Ascending aorta (tissue), 2 donors: ENCODE results near the gene PDCD1LG2. TPM values are rescaled to one million over a fixed set of nuclear protein-coding genes. Genes with fewer than 3 reads are reported as not detected.
"Not testable (repeated sequence)": the region's sequence is repeated elsewhere in the genome, so short reads cannot be mapped to it uniquely, and the experiment has no call there.

Source experiments
- DNase-seq, 2 donors: peaks; one replicate each; pipeline ENCODE4 v3.0.0-alpha.2; 2019; ENCODE audit warnings: low spot score in 2 of 2
- H3K27ac ChIP-seq, 2 donors: fragments of 200-600 bp; sonication (generic); one replicate each; pipeline ENCODE4 v1.5.1; 2016 to 2017; ENCODE audit warnings: mild to moderate bottlenecking in 1 of 2
- H3K27me3 ChIP-seq: fragments of 200-600 bp; sonication (generic); one replicate; pipeline ENCODE4 v1.5.1; 2017
- H3K36me3 ChIP-seq, 2 donors: fragments of 200-600 bp; sonication (generic); one replicate each; pipeline ENCODE4 v1.5.1; 2016
- H3K4me1 ChIP-seq, 2 donors: fragments of 200-600 bp; sonication (generic); one replicate each; pipeline ENCODE4 v1.5.1; 2016 to 2017; ENCODE audit warnings: mild to moderate bottlenecking in 1 of 2
- H3K4me3 ChIP-seq, 2 donors: fragments of 200-600 bp; sonication (generic); one replicate each; pipeline ENCODE4 v1.5.1; 2016 to 2017; ENCODE audit warnings: mild to moderate bottlenecking in 1 of 2
- H3K9me3 ChIP-seq, 2 donors: fragments of 200-600 bp; sonication (generic); one replicate each; pipeline ENCODE4 v1.5.1; 2016
- intact Hi-C: fragments of 100-400 bp; cut with DNase I; formaldehyde crosslinking; loops from one replicate; pipeline ENCODE4 v1.15.1; 2023
- total RNA-seq: library from RNA; depleted of rRNA; stranded (reverse); fragments of >200 nt; gene quantifications from one replicate; pipeline ENCODE4 v1.1.0, GENCODE V29; 2016
- TF ChIP-seq, protein P1 (sequence below), 3 experiments: fragments of 200-600 bp in 2 of 3; fragments of 450-650 bp in 1 of 3; sonication (generic) in 2 of 3; IDR thresholded peaks; one replicate each; pipeline ENCODE4 v1.5.1; 2016 to 2019; ENCODE audit warnings: antibody characterized with exemption in 3 of 3, mild to moderate bottlenecking in 1 of 3, moderate library complexity in 1 of 3

Gene PDCD1LG2
- total RNA-seq, 1 donor from 2014 or later = 1.1 TPM

DNA sequence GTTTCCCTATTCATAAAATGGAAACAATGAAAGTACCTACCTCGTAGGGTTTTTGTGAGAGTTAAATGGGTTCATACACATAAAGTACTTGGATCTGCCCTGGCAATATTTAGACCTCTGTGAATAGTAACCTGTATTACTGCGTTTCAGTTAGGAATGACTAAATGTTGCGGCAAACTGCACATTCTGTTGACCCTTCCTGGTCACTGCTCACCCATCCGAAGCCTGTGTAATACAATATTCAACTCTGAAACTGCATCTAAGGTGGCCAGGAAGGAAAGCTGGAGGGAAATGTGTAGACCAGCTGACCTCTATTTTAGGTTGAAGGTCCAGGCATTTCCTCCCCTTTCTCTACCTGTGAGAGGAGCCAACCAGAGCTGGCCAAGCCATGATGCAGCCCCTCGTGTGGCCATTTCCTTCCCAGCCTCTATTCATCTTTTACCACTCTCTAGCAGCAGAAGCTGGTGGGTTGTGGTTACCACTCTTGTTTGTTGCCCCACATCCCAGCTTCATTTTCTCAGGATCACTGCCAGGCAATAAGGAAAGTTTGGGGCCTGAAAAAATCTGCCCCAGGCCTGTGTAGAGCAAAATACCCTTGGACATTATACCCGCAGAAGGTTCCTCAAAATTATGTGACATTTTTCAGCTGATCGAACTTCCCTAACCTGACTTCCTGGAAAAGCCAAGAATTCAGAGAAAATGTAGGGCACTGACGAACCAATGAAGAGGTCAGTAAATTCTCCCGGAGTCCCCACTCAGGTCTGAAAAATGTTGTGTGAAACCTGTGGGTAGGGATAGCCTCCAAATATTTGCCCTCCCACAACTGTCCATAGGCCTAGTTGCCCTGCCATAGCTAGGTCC, 20.5 kb upstream of the PDCD1LG2 start:
- Histone ChIP-seq H3K36me3 (no peaks in the 10 kb centered on the region), H3K4me1 (no peaks in the 10 kb centered on the region), H3K27ac (no peak overlapping the region), H3K27me3 (no peaks in the 10 kb centered on the region), H3K4me3 (no peak overlapping the region), H3K9me3 (no peaks in the 10 kb centered on the region)
- TF ChIP-seq, protein P1, sequence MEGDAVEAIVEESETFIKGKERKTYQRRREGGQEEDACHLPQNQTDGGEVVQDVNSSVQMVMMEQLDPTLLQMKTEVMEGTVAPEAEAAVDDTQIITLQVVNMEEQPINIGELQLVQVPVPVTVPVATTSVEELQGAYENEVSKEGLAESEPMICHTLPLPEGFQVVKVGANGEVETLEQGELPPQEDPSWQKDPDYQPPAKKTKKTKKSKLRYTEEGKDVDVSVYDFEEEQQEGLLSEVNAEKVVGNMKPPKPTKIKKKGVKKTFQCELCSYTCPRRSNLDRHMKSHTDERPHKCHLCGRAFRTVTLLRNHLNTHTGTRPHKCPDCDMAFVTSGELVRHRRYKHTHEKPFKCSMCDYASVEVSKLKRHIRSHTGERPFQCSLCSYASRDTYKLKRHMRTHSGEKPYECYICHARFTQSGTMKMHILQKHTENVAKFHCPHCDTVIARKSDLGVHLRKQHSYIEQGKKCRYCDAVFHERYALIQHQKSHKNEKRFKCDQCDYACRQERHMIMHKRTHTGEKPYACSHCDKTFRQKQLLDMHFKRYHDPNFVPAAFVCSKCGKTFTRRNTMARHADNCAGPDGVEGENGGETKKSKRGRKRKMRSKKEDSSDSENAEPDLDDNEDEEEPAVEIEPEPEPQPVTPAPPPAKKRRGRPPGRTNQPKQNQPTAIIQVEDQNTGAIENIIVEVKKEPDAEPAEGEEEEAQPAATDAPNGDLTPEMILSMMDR (IDR thresholded peaks at IDR 0.05) = no peak
- no peak for DNase-seq
- intact Hi-C loops = no loop called here

DNA sequence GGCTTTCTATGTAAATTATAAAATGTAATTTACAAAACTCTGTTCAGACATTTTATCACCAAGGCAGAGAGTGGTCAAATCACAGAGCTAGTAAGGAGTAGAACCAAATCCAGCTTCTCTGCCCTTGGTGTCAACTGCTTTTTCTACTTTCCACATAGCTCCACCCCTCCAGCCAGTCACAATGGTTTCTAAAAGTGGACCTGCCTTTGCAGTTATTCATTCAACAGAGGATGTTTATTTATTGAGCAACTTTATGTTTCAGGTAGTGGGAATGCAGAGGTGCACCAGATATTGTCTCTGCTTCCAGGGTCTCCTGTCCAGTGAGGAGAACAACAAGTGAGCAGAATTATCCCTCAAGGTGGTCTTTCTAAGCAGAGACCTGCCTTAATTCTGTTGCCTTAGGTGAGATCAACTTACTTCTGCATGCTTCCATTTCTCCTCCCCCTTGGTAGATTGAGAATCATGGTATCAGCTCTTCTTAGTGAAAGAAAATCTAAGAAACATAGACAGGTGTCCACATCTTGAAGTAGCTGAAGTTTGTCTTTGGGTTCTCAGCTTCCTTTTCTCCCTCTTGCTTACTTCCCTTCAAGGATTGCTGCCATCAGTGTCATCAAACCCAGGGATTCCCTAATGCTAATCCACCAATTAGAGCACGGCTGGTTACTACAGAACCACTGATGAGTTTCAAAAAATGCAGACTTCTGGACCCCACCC, 17.2 kb upstream of the PDCD1LG2 start:
- intact Hi-C loops = no loop called here
- H3K4me3 ChIP-seq = no peak overlapping the region
- TF ChIP-seq, protein P1 (IDR thresholded peaks at IDR 0.05) = no peak
- no peaks in the 10 kb centered on the region for H3K36me3 ChIP-seq
- no peaks in the 10 kb centered on the region for H3K9me3 ChIP-seq
- H3K27me3 ChIP-seq = no peaks in the 10 kb centered on the region
- H3K4me1 ChIP-seq = no peaks in the 10 kb centered on the region
- H3K27ac ChIP-seq = no peak overlapping the region
- DNase-seq = no peak

DNA sequence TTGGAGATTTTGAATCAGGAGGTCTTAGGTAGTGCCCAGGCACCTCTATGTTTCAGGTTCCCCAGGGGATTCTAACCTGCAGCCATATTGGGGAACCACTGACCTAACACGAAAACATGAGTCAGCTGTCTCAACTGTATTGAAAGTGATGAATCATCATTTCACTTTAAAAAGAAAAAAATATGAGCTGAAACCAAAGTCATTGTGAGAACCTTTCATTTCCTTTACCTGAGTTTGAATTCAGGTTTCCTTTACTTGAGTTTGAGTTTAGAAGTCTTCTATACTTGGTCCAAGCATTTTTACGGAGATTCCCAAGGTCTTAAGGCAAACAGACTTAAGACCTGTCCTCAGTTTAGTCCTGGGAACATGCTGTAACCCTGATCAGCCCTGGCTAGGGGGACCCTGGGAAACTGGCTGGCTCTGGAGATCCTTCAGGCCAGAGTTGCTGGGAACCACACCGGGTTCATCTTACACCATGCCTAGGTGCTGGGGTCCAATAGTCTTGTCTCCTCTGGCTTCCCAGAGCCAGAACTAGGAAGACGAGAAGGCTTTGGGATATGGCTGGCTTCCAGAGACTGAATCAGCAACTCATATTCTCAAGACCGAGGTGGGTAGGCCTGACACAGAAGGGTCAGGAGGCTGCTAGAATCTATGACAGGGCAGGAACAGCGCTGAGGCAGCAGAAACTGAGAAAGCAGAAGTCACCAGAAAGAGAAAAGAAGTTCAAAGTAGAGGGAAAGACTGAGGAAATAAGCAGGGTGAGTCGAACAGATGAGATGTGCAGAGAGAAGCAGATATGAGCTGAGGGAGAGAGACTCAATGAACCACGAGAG, 16.4 kb upstream of the PDCD1LG2 start:
- Histone ChIP-seq H3K27ac (peak overlapping the region in 1 of 2 donors; percentile 48), H3K9me3 (no peaks in the 10 kb centered on the region), H3K36me3 (no peaks in the 10 kb centered on the region), H3K4me3 (no peak overlapping the region), H3K27me3 (no peaks in the 10 kb centered on the region), H3K4me1 (no peaks in the 10 kb centered on the region)
- peak in 1 of 2 donors; percentile 71 for DNase-seq
- TF ChIP-seq, protein P1 (IDR thresholded peaks at IDR 0.05) = no peak
- intact Hi-C loops = no loop called here

DNA sequence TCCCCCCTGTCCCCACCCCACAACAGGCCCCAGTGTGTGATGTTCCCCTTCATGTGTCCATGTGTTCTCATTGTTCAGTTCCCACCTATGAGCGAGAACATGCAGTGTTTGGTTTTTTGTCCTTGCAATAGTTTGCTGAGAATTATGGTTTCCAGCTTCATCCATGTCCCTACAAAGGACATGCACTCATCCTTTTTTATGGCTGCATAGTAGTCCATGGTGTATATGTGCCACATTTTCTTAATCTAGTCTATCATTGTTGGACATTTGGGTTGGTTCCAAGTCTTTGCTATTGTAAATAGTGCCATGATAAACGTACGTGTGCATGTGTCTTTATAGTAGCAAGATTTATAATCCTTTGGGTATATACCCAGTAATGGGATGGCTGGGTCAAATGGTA, 15.6 kb upstream of the PDCD1LG2 start:
- H3K36me3 ChIP-seq, H3K9me3 ChIP-seq, H3K4me3 ChIP-seq, H3K27me3 ChIP-seq, intact Hi-C loops, H3K4me1 ChIP-seq, DNase-seq, H3K27ac ChIP-seq: not testable (repeated sequence)

DNA sequence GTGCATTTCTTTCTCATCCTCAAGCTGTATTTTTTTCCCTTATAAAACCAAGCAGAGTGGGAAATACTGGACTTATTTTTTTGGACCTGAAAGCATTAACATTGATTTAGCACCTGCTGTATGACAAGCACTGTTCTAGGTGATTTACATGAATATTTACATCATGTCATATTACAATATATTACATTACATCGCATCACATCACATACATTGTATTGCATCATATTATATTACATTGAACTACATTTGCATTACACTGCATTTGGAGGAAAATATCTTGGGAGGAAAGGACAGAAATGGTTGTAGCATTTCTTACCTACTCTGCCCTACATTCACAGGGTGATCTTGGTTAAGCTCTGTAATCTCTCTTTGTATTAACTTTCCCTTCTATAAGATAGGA, 11.2 kb upstream of the PDCD1LG2 start:
- H3K4me3 ChIP-seq = no peak overlapping the region
- TF ChIP-seq, protein P1 (IDR thresholded peaks at IDR 0.05) = no peak
- no peak for DNase-seq
- H3K27me3 ChIP-seq = no peaks in the 10 kb centered on the region
- H3K9me3 ChIP-seq = no peaks in the 10 kb centered on the region
- H3K27ac ChIP-seq = no peak overlapping the region
- H3K4me1 ChIP-seq = no peaks in the 10 kb centered on the region
- intact Hi-C loops = no loop called here
- no peaks in the 10 kb centered on the region for H3K36me3 ChIP-seq
